Measurements from ENCODE around the gene DNAH7.

DNAH7 gene

GRCh38 chr2:195863121-195863520, 205.5 kb downstream of the DNAH7 start:
- DNase-seq (ENCODE audit: low read depth): no peak

GRCh38 chr2:195861821-195862220, 206.8 kb downstream of the DNAH7 start:
- no peak for DNase-seq (ENCODE audit: low read depth)

- no peak for DNase-seq (ENCODE audit: low read depth)
These were observed 209.1 kb downstream of the DNAH7 start for GRCh38 chr2:195859513-195859912.

GRCh38 chr2:195857132-195857531, 211.5 kb downstream of the DNAH7 start:
- no peak for DNase-seq (ENCODE audit: low read depth)

- no peak for DNase-seq (ENCODE audit: low read depth)
These were observed 217.9 kb downstream of the DNAH7 start for GRCh38 chr2:195850764-195851163.

GRCh38 chr2:195848119-195848899, 220.3 kb downstream of the DNAH7 start:
- DNase-seq (ENCODE audit: low read depth): no peak

- DNase-seq (ENCODE audit: low read depth): no peak
These were observed 225.7 kb downstream of the DNAH7 start for GRCh38 chr2:195842932-195843331.

- DNase-seq (ENCODE audit: low read depth): no peak
These were observed 230.6 kb downstream of the DNAH7 start for GRCh38 chr2:195838002-195838401.

- DNase-seq (ENCODE audit: low read depth): no peak
These were observed 232.6 kb downstream of the DNAH7 start for GRCh38 chr2:195836002-195836401.

GRCh38 chr2:195834836-195835235, 233.8 kb downstream of the DNAH7 start:
- no peak for DNase-seq (ENCODE audit: low read depth)

GRCh38 chr2:195830968-195831950, 237.4 kb downstream of the DNAH7 start:
- DNase-seq (ENCODE audit: low read depth): no peak

- no peak for DNase-seq (ENCODE audit: low read depth)
These were observed 244.2 kb downstream of the DNAH7 start for GRCh38 chr2:195824478-195824877.

- DNase-seq (ENCODE audit: low read depth): no peak
These were observed 245.4 kb downstream of the DNAH7 start for GRCh38 chr2:195823206-195823605.

GRCh38 chr2:195821566-195821932, 247.1 kb downstream of the DNAH7 start:
- no peak for DNase-seq (ENCODE audit: low read depth)

GRCh38 chr2:195820867-195821565, 247.6 kb downstream of the DNAH7 start:
- no peak for DNase-seq (ENCODE audit: low read depth)

GRCh38 chr2:195820373-195820772, 248.3 kb downstream of the DNAH7 start:
- DNase-seq (ENCODE audit: low read depth): no peak

GRCh38 chr2:195819276-195819675, 249.4 kb downstream of the DNAH7 start:
- DNase-seq (ENCODE audit: low read depth): no peak

- DNase-seq (ENCODE audit: low read depth): no peak
These were observed 250.1 kb downstream of the DNAH7 start for GRCh38 chr2:195818526-195818925.

GRCh38 chr2:195818106-195818505, 250.5 kb downstream of the DNAH7 start:
- DNase-seq (ENCODE audit: low read depth): no peak

GRCh38 chr2:195815083-195815482, 253.6 kb downstream of the DNAH7 start:
- no peak for DNase-seq (ENCODE audit: low read depth)

- no peak for DNase-seq (ENCODE audit: low read depth)
These were observed 255.2 kb downstream of the DNAH7 start for GRCh38 chr2:195813421-195813820.

- DNase-seq (ENCODE audit: low read depth): no peak
These were observed 258.1 kb downstream of the DNAH7 start for GRCh38 chr2:195810340-195811098.

All from T-helper 22 cell (primary cell).